Measurements from ENCODE around the gene GRIK2.
"Not testable (repeated sequence)": the region's sequence is repeated elsewhere in the genome, so short reads cannot be mapped to it uniquely, and the experiment has no call there.

GRIK2 gene

DNA sequence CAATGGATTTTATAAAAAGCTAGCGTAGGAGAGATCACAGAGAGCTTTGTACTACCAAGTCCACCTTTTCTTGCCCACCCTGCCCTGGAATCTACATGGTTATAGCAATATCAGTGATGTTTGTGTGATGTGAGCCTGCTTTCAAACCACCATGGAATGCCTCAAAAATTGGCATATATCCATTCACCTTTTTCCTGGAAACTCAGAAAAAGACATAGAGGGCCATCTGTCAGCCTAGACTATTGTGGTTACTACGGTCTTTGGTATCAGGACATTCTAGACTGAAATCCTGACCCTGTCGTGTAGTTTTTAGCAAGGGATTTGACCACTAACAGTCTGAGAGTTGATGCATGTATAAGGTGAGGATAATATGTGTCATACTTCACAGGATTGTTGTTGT, 239.6 kb downstream of the GRIK2 start:
- DNase-seq (ENCODE audit: low spot score) = peak; percentile 71

DNA sequence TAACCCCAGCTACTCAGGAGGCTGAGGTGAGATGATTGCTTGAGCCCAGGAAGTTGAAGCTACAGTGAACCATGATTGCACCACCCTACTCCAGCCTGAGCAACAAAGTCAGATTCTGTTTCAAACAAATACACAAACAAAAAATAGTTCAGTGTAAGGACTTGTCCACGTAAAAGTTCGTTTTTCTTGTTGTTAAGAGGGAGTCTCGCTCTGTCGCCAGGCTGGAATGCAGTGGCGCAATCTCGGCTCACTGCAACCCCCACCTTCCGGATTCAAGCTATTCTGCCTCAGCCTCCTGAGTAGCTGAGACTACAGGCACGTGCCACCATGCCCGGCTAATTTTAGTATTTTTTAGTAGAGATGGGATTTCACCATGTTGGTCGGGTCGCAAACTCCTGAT, 245.4 kb downstream of the GRIK2 start:
- DNase-seq (ENCODE audit: low spot score) = not testable (repeated sequence)

DNA sequence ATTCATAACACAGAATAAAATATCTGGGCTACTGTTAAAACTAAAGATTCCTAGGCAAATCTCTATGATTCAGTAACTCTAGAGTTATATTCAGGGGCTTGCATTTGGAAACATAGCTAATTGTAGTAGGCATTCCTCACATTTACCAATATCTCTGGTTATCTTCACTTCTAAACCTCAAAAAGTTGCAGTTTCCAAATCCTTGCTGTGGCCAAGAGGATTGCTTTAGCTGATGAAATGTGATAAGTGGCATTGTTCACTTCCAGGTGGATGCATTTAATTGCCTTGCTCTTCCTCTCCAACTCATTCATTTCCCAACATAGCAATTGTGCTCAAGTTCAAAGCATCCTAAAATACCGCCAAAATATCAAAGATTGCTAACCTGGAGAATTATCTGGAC, 246.6 kb downstream of the GRIK2 start:
- no peak for DNase-seq (ENCODE audit: low spot score)

DNA sequence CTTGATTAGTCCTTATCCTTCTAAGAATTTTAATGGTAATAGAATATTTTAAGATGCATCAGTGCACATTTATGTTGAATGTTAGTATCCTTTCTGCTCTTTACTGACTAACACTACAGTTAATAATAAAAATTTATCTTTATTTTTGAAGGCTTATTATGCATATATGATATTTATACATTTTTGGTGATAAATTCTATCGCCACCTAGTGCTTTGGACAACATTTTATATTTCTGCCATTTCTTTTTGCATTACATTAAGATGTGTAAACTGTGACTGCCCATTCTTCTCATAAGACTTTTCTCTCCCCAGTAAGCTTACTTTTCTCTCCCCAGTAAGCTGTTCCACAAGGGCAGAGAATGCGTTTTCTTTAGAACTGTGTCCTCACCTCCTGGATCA, 252.3 kb downstream of the GRIK2 start:
- no peak for DNase-seq (ENCODE audit: low spot score)

DNA sequence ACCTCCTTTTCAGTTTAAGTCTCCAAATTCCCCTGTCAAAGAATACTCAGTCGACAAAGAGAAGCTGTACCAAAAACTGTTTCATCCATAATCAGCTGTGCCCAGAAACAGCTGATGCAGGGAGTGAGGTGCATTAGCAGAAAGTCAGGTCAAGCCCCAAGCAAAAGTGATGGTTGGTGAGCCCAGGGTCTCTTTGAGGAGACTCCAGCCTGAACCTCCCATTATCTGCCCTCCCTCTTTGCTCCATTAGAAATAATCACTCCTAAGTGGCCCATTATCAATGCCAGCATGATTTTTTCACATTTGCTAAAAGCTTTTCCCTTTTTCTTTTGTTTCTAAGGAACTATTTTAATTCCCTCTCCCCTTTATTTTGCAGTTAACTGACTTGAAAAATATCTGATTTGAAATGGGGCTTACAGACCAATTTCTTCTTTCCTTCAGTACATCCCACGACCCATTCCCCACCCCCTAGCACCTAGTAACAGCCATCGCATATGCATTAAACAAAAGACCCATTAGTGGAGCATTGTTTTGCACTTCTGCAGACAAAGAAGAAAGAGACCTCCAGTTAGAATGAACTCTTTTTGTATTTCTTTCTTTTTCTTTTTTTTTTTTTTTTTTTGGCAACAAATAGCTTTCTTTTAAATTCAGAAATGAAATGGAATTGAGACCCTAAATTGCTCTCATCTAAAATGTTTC, 257.0 kb downstream of the GRIK2 start:
- no peak for DNase-seq (ENCODE audit: low spot score)

DNA sequence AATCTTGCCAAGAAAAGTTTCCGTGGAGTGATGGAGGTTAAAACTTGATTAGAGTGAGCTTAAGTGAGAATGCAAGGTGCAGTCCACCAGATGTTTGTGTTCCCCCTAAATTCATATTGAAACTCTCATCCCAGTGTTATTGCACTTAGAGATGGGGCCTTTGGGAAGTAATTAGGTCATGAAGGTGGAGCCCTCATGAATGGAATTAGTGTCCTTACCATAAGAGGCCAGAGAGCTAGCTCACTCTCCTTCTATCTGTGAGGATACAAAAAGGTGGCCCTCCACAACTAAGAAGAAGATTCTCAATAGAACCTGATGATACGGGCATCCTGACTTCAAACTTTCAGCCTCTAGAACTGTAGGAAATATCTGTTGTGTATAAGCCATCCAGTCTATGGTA, 258.6 kb downstream of the GRIK2 start:
- no peak for DNase-seq (ENCODE audit: low spot score)

DNA sequence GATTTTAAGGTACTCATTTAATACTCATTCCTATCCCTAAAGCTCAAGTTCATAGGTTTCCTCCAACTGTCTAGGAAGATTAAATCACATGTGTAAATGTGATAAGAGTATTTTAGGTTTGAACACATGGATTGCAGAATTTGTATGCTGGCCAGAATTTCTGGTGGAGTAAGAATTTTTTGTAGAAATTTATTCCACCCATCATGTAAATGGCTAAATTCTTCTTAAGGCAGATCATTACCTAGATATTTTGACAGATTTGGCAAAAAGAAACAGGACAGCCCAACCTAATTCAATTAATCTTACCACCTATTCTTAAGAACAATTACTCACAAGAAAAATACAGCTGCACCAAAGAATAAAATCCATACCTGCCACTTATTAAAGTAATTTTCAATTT, 261.6 kb downstream of the GRIK2 start:
- DNase-seq (ENCODE audit: low spot score) = no peak

DNA sequence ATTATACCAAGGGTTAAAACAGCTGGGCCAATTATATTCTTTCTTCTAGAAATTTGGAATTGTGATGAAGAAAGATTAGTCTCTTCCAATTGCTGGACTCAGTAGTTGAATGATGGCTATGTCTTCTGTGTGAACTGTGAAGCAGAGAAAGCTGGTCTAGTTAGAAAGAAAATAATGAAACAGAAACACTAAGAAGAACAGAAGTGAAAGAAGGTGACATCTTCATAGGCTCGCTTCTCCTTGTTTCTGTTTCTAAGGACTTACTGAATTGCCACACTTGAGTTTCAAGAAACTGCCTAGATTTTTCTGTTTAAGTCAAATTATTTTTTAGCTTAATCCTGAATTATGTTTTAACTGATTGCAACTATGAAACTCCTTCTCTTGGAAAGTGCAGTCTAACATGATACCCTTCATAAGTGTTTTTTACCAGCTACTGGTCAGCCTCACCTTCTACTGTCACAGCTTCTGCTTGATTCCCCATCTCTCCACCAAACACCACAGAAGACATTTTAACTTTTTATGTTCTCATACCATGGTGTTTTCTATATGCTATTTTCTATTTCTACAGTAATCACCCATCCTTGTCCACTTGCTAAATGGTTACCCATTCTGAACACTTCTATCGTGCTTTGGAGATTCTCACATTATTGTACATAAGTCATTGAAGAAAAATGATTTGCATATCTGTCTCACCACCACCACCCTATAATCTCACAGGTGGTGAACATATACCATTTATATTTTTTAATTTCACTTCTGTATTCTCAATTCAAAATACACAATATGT, 268.8 kb downstream of the GRIK2 start:
- DNase-seq (ENCODE audit: low spot score) = no peak

DNA sequence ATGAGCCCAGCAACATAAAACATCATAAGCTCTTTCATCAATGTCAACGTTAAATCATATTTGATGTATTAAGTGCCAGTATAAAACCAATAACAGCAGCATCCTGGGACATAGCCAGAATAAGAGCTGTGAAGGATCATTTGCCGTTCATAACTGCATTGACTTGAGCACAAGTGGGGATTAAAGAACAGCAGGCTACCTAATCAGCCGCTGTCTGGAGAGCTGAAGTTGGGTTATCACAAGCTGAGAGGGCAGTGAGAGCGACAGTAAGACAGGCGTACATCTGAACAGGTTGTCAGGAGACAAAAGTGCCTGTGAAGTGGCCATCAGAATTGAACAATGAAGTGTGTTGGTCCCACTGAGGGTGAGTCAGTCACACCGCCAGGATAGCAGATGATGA, 269.6 kb downstream of the GRIK2 start:
- DNase-seq (ENCODE audit: low spot score) = no peak

DNA sequence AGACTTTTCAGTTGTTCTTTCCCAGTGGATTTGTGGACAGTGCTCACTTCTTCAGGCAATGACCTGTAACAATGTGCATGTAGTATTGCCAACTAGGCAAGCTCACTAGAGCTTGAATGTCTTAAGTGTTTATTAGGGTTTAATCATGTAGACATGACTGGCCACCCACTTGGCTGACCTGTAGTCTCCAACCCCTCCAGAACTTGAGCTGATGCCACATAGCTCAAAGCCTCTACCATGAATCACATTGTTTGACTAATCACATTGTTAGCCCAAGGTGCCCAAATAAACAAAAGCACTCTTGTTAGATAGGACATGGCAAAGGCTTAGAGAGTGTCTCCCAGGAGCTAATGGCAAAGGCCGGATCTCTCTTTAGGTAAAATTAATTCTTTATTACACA, 272.7 kb downstream of the GRIK2 start:
- DNase-seq (ENCODE audit: low spot score) = no peak

DNA sequence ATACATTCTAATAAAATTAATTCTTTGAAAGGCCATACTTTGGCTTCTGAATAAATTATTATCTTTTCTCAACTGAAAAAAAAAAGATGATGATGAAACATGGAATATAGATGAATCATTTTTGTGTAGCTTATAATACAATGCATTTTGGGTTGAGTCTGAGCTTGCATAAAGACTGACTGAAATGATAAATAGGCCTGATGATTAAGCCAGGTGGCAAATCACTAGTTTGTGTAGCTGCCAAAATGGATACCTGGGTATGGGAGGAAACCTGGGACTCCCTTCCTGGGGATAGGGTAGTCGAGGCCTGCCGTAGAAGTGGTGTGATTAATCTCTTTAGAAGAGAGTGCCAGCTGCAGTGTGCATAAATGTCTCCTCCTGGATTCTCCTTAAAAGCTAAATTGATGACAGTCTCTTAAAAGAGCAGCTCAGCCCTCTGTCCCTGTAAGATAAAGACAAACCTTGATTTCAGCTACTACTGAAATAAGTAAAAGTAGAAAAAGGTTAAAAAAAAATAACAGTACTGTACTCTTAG, 275.1 kb downstream of the GRIK2 start:
- DNase-seq (ENCODE audit: low spot score) = peak; percentile 35

DNA sequence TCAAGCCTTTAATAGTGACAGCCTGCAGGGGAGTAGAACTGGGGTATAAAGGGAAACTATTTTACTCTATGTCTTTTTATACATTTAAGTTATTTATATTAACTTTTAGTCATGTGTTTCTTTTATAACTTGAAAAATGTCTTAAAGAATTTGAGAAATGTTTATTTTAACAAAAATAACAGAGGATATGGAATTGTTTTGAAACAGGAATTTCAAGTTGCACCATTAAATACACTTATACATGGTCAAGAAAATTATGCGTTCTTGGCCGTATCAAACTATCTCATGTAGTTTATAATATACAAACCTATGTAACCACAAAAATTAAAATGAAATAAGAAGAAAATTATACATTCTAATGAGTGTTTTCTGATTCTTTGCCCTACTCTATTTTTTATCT, 282.7 kb downstream of the GRIK2 start:
- DNase-seq (ENCODE audit: low spot score) = no peak

DNA sequence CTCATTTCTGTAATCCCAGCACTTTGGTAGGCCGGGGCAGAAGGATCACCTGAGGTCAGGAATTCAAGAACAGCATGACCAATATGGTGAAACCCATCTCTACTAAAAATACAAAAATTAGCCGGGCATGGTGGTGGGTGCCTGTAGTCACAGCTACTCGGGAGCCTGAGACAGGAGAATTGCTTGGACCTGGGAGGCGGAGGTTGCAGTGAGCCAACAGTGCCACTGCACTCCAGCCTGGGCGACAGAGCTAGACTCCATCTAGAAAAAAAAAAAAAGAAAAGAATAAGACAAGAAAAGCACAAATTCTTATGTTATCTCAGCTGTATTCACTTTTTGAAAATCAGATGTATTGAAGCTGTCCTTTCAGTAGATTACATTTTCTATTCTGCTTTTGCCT, 289.4 kb downstream of the GRIK2 start:
- no peak for DNase-seq (ENCODE audit: low spot score)

DNA sequence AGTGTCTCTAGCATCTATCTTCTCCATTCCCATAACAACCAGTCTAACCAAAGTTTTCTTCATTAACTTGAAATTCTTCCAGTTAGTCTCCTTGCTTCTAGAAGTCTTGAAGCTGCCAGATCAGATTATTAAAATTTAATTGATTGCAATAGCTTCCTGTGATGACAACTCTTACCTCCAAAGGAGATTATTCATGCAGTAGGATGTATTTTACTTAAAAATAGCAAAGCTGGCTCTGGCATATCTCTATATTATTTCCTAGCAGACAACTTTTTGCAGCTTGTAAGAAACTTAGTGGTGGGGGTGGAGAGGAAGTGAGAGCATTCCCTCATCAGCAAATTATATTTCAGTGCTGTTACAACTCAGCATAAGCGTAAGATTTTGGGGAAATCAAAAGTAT, 290.4 kb downstream of the GRIK2 start:
- no peak for DNase-seq (ENCODE audit: low spot score)

DNA sequence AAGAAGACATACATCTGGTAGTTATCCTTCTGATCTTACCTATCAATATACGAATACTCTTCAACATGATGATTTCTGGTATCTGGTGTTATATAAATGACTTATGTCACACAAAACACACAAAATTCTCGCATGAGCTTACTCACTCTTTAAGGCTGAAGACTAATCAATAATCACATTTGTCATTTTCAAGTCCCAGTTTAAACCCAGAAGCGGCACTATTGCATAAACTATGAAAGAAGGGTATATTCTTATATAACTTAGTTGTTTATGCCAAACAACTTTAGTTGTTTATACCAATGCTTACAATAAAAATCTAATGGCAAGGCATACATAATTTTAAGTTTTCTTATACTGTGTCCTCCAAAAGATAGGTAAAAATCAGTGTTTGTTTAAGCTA, 293.1 kb downstream of the GRIK2 start:
- DNase-seq (ENCODE audit: low spot score) = no peak

DNA sequence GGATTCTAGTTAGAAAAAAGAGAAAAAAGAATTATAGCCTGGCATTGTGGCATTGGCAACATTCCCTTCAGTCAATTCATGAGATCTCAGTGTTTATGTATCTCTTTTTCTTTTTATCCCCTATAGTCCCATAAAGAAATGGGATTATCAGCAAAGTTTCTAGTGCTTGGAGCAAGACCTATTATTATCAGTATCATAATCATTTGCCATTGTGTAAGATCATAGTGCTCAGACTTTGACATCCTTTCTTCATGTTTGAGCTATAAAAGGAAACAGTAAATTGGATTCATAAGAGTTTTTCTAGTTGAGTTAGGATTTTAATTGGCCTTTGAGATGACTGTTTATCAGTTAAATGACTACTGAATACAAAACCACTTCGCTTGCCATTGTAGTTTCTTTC, 295.6 kb downstream of the GRIK2 start:
- DNase-seq (ENCODE audit: low spot score) = no peak

DNA sequence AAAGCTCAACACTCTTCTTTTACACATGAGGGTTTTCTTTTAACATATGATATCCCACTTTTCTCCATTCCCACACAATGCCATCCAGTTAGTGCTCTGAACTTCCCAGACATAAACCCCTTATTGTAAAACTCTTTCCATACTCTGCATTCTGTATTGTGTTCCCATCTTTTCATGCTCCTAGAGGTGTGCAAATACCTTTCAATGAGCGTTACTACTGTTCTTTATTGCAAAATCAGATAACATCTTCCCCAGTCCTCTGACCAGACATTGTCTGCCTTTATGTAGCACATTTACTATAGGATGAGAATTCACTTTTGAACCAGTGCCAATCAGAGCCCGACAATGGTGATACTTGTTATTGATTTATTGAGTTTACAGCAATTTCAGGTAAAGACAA, 296.2 kb downstream of the GRIK2 start:
- no peak for DNase-seq (ENCODE audit: low spot score)

DNA sequence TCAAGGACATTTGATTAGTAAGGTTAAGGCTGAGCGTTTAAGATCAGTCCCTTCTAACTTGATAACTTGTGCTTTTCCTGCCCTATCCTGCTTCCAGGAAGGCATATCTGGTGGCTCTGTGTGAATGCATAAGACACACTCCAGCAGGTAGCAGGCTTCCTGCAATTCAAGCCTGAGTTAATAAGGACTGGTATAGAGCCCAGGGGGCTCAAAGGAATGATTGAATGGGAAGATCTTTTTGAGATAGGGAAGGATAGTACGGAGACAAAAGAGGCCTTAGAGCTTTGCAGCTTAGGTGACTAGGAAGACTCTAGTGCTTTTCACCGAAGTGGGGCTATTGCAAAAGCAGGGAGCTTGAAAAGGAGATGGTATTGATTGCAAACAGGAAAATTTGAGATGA, 307.1 kb downstream of the GRIK2 start:
- DNase-seq (ENCODE audit: low spot score) = no peak

DNA sequence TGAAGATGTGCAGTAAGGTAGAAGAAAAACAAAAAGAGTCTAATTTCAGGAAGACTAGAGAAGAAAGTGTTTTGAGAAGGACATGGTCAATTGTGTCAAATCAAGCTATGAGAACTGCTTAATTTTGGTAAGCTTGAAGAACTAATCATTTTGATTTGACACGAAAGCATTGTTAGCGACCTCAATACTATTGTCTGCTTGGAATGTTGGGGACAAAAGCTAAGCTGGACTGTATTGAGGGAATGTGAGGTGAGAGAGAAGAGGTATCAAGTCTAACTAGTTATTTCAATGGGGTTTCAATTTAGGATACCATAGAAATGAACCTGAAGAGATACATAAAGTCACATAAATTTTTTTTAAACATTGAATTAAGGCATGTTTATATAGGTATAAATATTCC, 309.8 kb downstream of the GRIK2 start:
- no peak for DNase-seq (ENCODE audit: low spot score)

DNA sequence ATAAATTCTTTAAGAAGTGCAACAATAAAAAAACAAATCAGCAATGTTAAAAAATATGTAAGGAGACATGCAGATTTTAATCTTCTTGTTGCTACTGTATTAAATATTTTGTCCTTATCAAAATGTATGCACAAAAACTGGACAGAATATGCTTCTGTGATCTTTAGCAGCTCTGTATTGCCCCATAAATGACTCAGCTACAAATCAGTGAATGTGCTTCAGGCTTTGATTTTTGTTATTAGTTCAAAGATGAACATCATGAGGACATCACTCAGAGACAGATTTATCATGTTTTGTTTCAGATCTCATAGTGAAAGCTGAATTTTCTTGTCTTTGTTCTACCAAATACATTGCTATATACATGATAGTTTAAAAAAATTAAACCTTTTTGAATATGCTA, 312.4 kb downstream of the GRIK2 start:
- DNase-seq (ENCODE audit: low spot score) = no peak

DNA sequence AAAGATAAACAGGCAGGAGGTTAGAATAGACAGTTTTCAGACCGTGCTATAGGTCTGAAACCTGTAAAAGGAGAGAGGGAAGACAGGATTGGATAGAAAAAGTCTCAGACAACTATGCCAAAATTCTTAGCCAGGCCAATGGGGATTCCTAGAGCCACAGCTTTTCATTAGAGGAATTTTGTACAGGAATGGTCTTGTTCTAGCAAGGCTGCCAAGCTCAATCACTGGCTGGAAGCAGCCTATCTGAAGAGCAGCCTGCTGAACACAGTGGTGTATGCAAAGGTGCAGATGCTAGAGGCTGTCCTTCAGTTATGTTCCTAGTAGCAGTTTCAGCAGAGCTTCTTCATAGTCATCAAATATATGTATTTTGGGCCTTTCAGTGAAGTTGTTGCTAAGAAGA, 313.1 kb downstream of the GRIK2 start:
- peak; percentile 77 for DNase-seq (ENCODE audit: low spot score)

DNA sequence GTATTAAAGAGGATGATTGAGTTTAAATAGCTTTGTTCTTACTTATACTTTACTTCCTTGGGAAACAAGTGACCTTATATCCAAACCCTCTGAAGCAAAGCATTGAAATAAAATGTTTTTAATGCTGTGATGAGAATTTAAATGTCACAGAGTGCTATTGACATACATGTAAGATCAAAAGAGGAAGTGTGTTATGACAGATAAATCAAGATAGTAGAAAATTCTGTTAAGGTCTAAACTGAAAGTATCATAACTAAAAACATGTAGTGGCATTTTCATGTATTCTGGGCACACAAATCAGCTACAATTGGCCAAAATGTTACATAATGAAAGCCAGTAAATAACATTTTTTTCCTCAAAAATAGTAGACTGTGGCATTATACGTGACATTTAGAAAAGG, 318.0 kb downstream of the GRIK2 start:
- no peak for DNase-seq (ENCODE audit: low spot score)

DNA sequence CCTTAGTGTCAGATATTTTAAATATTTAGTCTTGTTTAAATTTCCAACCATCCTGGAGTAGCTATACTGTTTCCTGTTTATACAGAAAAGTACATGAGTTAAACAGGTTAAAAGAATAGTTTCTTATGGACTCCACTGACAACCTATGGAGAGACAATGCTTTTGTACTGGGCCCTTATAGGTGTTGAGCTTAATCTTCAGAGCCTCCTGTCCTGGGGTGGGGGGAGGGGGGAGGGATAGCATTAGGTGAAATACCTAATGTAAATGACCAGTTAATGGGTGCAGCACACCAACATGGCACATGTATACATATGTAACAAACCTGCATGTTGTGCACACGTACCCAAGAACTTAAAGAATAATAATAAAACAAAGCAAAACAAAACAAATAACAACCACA, 322.9 kb downstream of the GRIK2 start:
- no peak for DNase-seq (ENCODE audit: low spot score)

DNA sequence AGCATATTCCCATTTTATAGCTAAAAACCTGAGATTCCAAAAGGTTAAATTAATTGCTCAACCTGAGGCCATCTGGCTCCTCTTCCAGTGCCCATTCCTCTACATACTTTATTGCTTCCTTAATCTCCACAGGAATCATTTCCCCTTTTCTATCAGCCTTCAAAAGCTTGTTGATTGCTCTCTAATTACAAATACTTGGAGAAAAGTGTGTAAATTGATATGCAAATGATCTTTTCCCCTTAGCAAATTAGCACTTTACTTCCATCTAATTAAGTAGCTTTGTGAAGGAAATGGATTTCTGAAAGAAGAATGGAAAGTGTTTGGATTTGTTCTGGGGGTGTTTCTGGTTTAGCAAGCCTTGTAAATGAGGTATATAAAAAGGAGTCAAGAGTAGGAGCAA, 323.3 kb downstream of the GRIK2 start:
- DNase-seq (ENCODE audit: low spot score) = no peak
